ENCODE data around the gene ARHGAP28.

The ARHGAP28 gene

DNA sequence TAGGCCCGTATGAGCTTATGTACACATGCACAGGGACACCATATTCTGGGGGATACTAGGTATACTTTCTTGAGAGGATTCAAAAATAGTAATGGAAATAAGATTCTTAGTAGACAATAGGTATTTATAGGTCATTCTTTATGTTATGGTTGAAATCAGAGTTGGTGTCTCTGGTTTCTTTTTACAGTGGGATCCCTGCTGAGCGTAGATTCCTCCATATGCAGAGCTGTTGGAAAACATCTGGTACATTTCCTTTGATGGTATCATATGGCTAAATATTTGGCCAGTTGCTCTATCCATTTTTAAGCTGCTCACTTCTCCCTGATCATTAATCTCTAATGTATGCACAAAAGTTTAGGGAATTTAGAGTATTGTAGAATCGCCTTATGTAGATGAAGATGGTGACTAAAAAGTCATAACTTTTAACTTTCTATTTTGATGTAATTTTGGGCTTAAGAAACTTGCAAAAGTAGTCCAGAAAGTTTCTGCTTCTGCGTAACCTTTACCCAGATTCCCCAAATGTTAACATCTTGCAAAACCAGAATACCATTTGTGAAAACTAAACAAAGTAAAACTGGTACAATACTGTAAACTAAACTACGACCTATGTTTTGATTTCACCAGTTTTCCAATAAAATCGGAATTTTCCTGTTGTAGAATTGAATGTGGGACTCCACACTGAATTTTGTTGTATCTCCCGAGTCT, 5.4 kb downstream of the ARHGAP28 start:
- DNase-seq, result no peak

GRCh38 chr18:6737833-6738232, 8.3 kb downstream of the ARHGAP28 start:
- DNase-seq, result no peak

GRCh38 chr18:6738622-6739021, 9.1 kb downstream of the ARHGAP28 start:
- no peak for DNase-seq

DNA sequence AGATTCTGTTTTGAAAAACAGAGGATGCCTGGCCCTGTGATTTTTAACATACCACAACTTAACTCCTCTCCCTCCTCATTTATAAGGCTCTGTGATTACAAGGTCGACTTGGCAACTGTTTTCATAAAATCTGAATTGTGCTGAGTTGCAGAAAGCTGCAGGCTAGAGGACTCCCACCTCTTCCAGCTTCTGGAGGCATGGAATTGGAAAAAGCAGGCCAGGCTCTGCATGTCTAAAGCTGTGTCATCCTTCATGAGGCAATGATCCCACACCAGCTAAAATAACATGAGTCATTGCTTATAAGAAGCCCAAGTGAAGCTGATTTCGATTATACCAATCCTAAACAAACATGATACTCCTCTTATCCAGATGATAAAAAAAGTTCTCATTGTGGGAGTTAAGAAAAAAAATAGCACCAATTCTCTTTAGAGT, 11.7 kb downstream of the ARHGAP28 start:
- DNase-seq, result peak; percentile 4

DNA sequence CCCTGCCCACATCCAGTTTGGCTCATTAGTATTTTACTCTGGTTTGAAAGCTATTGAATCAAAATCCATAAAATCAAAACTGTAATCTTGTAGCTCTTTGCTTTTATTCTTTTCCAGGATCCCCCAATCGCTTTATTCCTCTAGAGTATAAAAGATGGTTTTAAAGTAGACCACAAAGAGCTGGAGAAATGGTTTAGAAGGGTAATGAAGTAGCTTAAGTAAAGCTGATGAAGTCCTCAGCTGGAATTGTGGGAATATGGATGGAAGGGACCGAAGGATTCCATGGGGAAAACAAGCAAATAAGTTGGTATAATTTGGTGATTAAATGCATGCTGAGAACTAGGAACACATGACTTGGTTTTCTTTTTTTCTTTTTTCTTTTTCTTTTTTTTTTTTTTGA, 12.3 kb downstream of the ARHGAP28 start:
- no peak for DNase-seq

- no peak for DNase-seq
Measured at GRCh38 chr18:6743999-6744398, 14.5 kb downstream of the ARHGAP28 start.

DNA sequence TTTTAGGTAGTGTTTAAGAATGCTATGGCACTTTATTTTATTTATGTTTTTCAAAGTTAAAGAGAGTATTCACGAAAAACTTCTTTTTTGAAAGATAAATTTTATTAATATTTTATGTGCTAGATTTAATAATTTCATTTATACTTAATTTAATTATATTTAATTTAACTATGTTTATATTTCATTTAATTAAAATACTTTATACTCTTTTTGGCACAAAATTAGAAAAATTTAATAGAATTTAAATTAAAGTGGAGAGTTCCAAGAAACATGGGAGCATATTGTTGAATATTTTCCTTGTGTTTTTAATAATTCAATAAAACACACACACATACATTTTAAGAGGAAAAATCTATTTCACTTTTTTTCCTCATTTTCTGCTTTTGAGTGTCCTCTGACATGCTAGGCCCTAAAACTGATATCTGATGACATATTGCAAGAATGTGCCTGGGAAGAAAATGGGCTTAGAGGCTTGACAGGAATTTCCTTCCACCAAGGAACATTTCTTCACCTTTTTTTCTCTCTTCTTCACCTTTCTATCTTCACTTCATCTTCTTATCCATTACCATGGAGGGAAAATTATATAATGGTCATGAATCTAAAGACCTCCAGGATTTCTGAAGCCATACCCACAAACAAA, 15.4 kb downstream of the ARHGAP28 start:
- DNase-seq, result no peak

- no peak for DNase-seq
Measured at GRCh38 chr18:6745504-6746031, 16.1 kb downstream of the ARHGAP28 start.

GRCh38 chr18:6746386-6746960, 17.0 kb downstream of the ARHGAP28 start:
- DNase-seq, result no peak

DNA sequence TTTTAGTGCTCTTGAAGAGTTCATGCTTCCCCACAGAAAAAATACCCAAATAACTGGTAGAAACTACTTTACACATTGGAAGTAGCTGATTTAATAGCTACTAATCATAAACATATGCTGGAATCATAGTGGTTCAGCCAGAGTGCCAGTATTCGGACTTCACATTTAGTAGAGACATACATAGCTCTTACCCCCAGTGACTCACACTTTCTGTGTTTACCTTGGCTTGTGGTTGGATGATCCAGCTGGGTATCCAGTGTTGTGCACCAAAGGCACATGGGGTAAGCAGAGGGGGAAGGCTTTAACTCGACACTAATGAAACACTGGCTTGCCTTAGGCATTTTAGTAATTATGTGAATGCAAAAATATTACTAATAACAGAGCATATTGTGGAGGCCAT, 18.1 kb downstream of the ARHGAP28 start:
- no peak for DNase-seq

- no peak for DNase-seq
Measured at GRCh38 chr18:6748241-6748640, 18.7 kb downstream of the ARHGAP28 start.

DNA sequence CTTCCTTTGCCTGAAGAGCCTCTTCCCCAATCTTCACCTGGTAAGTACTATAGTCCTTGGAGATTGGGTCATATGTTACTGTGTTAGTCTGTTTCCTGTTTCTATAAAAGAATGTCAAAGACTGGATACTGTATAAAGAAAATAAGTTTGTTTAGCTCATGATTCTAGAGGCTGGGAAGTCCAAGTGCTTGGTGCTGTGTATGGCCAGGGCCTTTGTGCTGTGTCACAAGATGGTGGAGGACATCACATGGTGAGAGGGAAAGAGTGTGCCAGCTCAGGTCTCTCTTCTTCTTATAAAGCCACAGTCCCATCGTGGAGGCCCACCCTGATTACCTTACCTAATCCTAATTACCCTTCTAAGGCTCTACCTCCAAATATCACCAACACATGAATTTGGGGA, 20.9 kb downstream of the ARHGAP28 start:
- no peak for DNase-seq

DNA sequence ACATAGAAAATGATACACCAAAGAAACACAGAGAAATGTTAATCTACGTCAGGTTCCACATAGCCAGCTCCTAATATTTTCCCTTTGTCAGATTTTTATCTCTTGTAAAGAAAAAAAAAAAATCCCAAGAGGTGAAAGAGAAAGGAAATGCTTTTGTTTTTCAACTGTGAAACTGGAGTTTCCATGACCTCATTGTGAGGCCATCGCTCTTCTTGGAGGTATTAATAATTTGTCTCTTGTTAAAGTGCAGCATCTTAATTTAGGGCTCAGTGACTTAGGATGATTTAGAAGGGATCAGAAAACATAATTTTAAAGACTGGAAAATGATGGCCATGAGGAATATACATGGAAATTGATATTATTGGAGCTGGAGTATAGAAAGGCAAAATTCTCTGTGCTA, 21.7 kb downstream of the ARHGAP28 start:
- DNase-seq, result no peak

- no peak for DNase-seq
Measured at GRCh38 chr18:6752202-6752860, 22.8 kb downstream of the ARHGAP28 start.

GRCh38 chr18:6755107-6755506, 25.6 kb downstream of the ARHGAP28 start:
- no peak for DNase-seq

DNA sequence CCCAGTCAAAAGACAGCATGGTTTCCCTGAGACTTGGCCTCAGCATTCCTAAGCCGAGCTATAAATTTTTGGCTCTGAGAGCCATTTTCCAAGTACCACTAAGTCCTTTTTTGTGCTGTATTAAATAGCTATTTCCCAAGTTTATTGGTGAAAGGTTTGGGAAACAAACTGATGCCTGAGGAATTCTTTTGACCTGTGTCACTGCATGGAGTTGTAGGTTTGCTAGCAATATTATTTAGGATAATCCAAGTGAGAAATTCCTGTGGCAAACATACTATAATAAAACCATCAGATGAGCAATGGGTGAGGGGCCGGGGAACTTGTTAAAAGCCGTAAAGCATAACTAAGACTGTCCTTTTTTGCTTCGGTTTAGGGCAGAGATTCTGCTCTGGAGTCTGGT, 28.4 kb downstream of the ARHGAP28 start:
- no peak for DNase-seq

- DNase-seq, result no peak
Measured at GRCh38 chr18:6759579-6759978, 30.1 kb downstream of the ARHGAP28 start.

DNA sequence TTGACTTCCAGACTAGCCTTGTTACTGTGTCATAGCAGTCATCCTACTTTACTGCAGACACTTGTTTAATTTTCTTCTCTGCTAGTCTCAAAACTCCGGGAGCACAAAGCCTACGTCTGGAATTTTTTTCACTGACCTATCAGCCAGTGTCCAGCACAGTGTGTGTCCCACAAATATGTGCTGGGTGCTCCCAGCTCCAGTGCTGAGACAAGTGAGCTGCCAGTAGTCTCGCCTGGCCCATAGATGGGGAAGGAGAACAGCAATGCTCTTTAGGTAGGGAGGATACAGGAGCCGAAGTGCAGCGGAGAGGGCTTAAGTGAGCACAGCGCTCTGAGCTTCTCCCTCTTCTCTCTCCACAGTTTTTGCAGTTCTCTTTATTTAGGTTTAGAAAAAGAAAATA, 34.0 kb downstream of the ARHGAP28 start:
- no peak for DNase-seq

GRCh38 chr18:6764382-6764781, 34.9 kb downstream of the ARHGAP28 start:
- no peak for DNase-seq

- no peak for DNase-seq
Measured at GRCh38 chr18:6773777-6774176, 44.3 kb downstream of the ARHGAP28 start.

DNA sequence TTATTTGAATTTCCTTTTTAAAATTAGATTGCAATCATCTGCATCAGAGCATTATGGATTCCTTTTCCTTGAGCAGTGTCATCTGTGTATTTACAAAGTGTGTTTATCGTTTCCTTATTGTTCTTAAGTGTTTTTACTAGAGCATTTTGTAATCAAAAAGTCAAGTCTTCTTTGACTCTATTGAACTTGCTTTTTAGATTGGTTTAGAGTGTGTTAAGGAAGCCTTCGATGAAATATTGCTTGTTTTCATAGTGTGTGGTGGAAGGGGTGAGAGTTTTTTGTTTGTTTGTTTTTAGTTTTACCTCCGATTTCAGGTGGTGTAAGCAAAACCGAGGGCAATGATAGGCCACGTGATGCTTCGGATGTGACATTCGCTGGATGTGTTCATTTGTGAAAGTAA, 45.7 kb downstream of the ARHGAP28 start:
- DNase-seq, result no peak

- no peak for DNase-seq
Measured at GRCh38 chr18:6775702-6776101, 46.2 kb downstream of the ARHGAP28 start.

DNA sequence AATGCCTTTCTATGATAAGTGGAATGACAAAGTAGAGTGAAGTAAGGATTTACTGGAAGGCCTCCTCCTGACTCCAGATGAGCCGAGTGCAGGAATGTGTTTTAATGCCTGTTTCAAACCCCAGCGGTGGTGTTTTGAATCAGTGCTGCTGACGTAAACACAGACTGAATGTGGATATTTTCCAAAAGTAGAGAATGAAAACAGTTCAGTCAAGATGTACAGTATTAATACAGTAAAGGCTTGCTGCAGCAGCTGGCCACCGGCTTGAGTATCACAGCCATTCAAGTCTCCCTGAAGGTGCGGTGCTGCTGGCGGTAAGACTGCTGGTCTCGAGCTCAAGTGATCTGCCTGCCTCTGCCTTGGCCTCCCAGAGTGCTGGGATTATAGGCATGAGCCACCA, 46.7 kb downstream of the ARHGAP28 start:
- DNase-seq, result no peak

DNA sequence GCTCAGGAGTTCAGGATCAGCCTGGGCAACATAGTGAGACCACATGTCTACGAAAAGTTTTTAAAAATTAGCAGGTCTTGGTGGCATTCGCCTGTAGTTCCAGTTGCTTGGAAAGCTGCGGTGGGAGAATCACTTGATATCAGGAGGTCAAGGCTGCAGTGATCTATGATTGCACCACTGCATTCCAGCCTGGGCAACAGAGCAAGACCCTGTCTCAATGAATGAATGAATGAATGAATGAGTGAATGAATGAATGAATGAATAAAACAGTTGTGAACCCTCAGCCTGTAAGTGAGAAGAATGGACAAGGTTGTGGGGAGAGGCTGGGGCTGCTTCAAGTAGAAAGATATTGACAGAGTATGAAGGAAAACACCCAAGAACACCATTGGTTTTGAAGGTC, 48.0 kb downstream of the ARHGAP28 start:
- no peak for DNase-seq
